Heart left ventricle (tissue), 13 donors: ENCODE data around the gene TRIM44.

Experiments
- POLR2A ChIP-seq, 2 donors: fragments of 450-650 bp; IDR thresholded peaks; one replicate each; pipeline ENCODE4 v1.6.1; 2017; ENCODE audit warnings: antibody characterized with exemption in 2 of 2, mild to moderate bottlenecking in 2 of 2, moderate library complexity in 2 of 2
- TF ChIP-seq, protein P1 (sequence below), 12 donors: fragments of 200-600 bp; sonication (generic) in 4 of 12; IDR thresholded peaks; one replicate each; pipeline versions ENCODE4 v1.5.0 to v1.8.0; 2018 to 2022; ENCODE audit warnings: antibody characterized with exemption in 12 of 12, mild to moderate bottlenecking in 5 of 12
- donor health status: ischemic (EF 13 %, LVEDD 7.1; RV severe dilation, severe dysfunction).
- donor health status: DM: no; HTN: yes; CAD: no.
- donor health status: DM: no; HTN: no; CAD: no.
- donor health status: ischemic (EF 25% LVEDD 6.9; RV normal size, moderate dysfunction).
- donor health status: ischemic (EF 25% LVEDD 5.7; RV mildly dilated, moderate dysfunction).
- donor health status: ischemic (EF 35%, LVEDD 5.7; RV mildly dilated, moderate dysfunction).
- donor health status: nonischemic (EF 11% LVEDD 7.7; RV severe dilation, severe dysfunction).
- donor health status: DM: yes; HTN: yes; CAD: no.
- donor health status: PGD.
- donor health status: ischemic (EF 29% LVEDD 5.4; RV normal size, mild dysfunction).
- donor health status: nonischemic (EF 23%, LVEDD 6.1; RV moderate dilation, normal function).

DNA sequence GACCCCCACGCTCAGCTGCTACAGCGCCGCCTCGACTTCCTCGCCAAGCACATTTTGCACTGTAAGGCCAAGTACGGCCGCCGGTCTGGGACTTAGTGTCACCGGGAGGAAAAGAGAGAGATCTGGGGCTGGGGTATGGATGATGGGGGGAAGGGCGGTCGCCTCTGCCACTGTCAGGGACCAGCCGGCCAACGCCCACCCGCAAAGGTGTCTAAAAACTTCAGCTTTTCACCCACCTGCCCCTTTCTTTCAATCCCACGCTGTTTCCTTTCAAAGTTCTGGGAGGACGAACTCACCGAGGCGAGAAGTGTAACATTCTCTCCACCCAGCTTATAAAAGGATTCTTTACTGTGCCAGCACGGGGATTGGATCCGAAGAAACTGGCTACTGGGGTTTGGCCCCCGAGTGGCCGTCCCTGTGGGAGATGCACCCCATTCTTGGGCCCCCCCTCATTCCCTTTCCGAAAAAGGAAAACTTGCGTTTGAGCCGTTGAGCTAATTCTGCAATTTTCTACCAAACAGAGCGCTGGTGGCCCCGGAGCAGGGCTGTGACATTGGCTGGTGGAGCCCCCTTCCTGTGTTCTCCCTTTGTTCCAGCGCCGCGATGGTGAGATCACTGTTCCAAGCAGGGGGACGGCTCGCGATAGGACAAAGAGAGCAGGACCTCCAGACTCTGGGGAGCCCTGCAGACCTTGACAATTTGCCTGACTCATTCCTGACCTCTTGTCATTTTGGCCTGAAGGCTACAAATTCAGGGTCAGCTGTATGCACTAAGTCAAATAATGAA lies 42.5 kb upstream of the TRIM44 start:
- TF ChIP-seq, protein P1, sequence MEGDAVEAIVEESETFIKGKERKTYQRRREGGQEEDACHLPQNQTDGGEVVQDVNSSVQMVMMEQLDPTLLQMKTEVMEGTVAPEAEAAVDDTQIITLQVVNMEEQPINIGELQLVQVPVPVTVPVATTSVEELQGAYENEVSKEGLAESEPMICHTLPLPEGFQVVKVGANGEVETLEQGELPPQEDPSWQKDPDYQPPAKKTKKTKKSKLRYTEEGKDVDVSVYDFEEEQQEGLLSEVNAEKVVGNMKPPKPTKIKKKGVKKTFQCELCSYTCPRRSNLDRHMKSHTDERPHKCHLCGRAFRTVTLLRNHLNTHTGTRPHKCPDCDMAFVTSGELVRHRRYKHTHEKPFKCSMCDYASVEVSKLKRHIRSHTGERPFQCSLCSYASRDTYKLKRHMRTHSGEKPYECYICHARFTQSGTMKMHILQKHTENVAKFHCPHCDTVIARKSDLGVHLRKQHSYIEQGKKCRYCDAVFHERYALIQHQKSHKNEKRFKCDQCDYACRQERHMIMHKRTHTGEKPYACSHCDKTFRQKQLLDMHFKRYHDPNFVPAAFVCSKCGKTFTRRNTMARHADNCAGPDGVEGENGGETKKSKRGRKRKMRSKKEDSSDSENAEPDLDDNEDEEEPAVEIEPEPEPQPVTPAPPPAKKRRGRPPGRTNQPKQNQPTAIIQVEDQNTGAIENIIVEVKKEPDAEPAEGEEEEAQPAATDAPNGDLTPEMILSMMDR (IDR thresholded peaks at IDR 0.05), result no peak
- TF ChIP-seq POLR2A (IDR thresholded peaks at IDR 0.05), result no peak
